IMR-90 (cell line): ENCODE results near the gene CST11. TPM values are rescaled to one million over a fixed set of nuclear protein-coding genes. Genes with fewer than 3 reads are reported as not detected.

ENCODE experiments used
- ATAC-seq: fragments of 200-7000 bp; cut with Tn5 transposase; 2 replicates; pipeline ENCODE4 v1.9.1; 2020; ENCODE audit warnings: low read depth, mild to moderate bottlenecking, moderate library complexity
- BruUV-seq: library from RNA; stranded (reverse); fragments of 400-500 nt; replicated peaks from 2 replicates; lab custom pipeline; 2021; lab: Mats Ljungman, UMichigan
- CTCF ChIA-PET: fragments of 300-600 bp; formaldehyde crosslinking; extraction: SDS; loops from one replicate; lab custom pipeline; 2021; ENCODE audit warnings: antibody characterized with exemption; lab: Yijun Ruan, JAX
- POLR2A ChIA-PET: fragments of 300-600 bp; sonication (Branson Sonifier 250); formaldehyde crosslinking; loops from one replicate; lab custom pipeline; 2022; ENCODE audit warnings: antibody characterized with exemption; ENCODE audit not compliant: unreplicated experiment; lab: Charles Lee
- DNase-seq: peaks from one replicate; pipeline ENCODE4 v3.0.0; 2013
- H2AFZ ChIP-seq: replicated peaks from 2 replicates; pipeline ENCODE3; 2013; ENCODE audit warnings: low read length, mild to moderate bottlenecking; ENCODE audit not compliant: poor library complexity
- H2AK5ac ChIP-seq: 2 replicates; pipeline ENCODE4 v1.6.1; 2013; ENCODE audit warnings: low read depth, low read length, inconsistent platforms
- H2AK9ac ChIP-seq: replicated peaks from 2 replicates; pipeline ENCODE3; 2013; ENCODE audit warnings: mild to moderate bottlenecking, low read depth, low read length, moderate library complexity; ENCODE audit not compliant: poor library complexity
- H2BK120ac ChIP-seq: 2 replicates; pipeline ENCODE4 v1.6.1; 2013; ENCODE audit warnings: low read depth, low read length, inconsistent platforms
- H2BK15ac ChIP-seq: 3 replicates; pipeline ENCODE4 v1.6.1; 2013; ENCODE audit warnings: low read depth, low read length, inconsistent platforms
- H2BK20ac ChIP-seq: 2 replicates; pipeline ENCODE4 v1.6.1; 2013; ENCODE audit warnings: low read depth, mild to moderate bottlenecking, inconsistent platforms, low read length, moderate library complexity
- H2BK5ac ChIP-seq: 2 replicates; pipeline ENCODE4 v1.6.1; 2013; ENCODE audit warnings: mild to moderate bottlenecking, low read depth, low read length, inconsistent platforms; ENCODE audit not compliant: poor library complexity, severe bottlenecking
- H3K14ac ChIP-seq: replicated peaks from 2 replicates; pipeline ENCODE4 v1.6.1; 2013; ENCODE audit warnings: low read depth, low read length, inconsistent platforms
- H3K18ac ChIP-seq: 2 replicates; pipeline ENCODE4 v1.6.1; 2013; ENCODE audit warnings: low read depth, low read length, control low read depth
- H3K23ac ChIP-seq: 2 replicates; pipeline ENCODE4 v1.6.1; 2013; ENCODE audit warnings: low read depth, low read length, inconsistent platforms
- H3K27ac ChIP-seq: 2 replicates; pipeline ENCODE4 v1.5.1; 2013; ENCODE audit warnings: mild to moderate bottlenecking, control low read depth, low read length; ENCODE audit not compliant: insufficient read depth
- H3K27me3 ChIP-seq: 2 replicates; pipeline ENCODE4 v1.6.1; 2013; ENCODE audit warnings: low read length; ENCODE audit not compliant: control insufficient read depth, insufficient read depth
- H3K36me3 ChIP-seq: 2 replicates; pipeline ENCODE4 v1.6.1; 2013; ENCODE audit warnings: low read length, mixed read lengths; ENCODE audit not compliant: control insufficient read depth, insufficient read depth
- H3K4ac ChIP-seq: 2 replicates; pipeline ENCODE4 v1.6.1; 2013; ENCODE audit warnings: low read depth, low read length, inconsistent platforms
- H3K4me1 ChIP-seq: 2 replicates; pipeline ENCODE4 v1.6.1; 2013; ENCODE audit warnings: low read length, mixed read lengths; ENCODE audit not compliant: control insufficient read depth, insufficient read depth
- H3K4me2 ChIP-seq: 2 replicates; pipeline ENCODE4 v1.6.1; 2013; ENCODE audit warnings: low read depth, mild to moderate bottlenecking, control low read depth, low read length, moderate library complexity
- H3K4me3 ChIP-seq: 2 replicates; pipeline ENCODE4 v1.5.1; 2013; ENCODE audit warnings: low read depth, mild to moderate bottlenecking, control low read depth, low read length, moderate library complexity; ENCODE audit not compliant: insufficient read depth
- H3K56ac ChIP-seq: 2 replicates; pipeline ENCODE4 v1.6.1; 2013; ENCODE audit warnings: low read length, inconsistent platforms; ENCODE audit not compliant: insufficient read depth; ENCODE audit errors: extremely low read depth
- H3K79me1 ChIP-seq, 2 experiments: 2 replicates each; pipeline ENCODE4 v1.6.1; 2013; ENCODE audit warnings: low read length in 2 of 2, inconsistent platforms in 1 of 2, low read depth in 1 of 2
- H3K9ac ChIP-seq: 2 replicates; pipeline ENCODE4 v1.6.1; 2013; ENCODE audit warnings: low read depth, low read length, control low read depth
- H3K9me1 ChIP-seq: 2 replicates; pipeline ENCODE4 v1.6.1; 2013; ENCODE audit warnings: low read length, inconsistent platforms; ENCODE audit not compliant: insufficient read depth
- H3K9me3 ChIP-seq: 2 replicates; pipeline ENCODE4 v1.6.1; 2013; ENCODE audit warnings: low read length; ENCODE audit not compliant: control insufficient read depth, insufficient read depth
- H4K20me1 ChIP-seq: 2 replicates; pipeline ENCODE4 v1.6.1; 2013; ENCODE audit warnings: low read length, inconsistent platforms; ENCODE audit not compliant: insufficient read depth
- H4K5ac ChIP-seq: 2 replicates; pipeline ENCODE4 v1.6.1; 2013; ENCODE audit warnings: mild to moderate bottlenecking, low read depth, low read length, control low read depth
- H4K8ac ChIP-seq, 2 experiments: 2 replicates each; pipeline ENCODE4 v1.6.1; 2013; ENCODE audit warnings: low read depth in 2 of 2, low read length in 2 of 2, control low read depth in 1 of 2, inconsistent platforms in 1 of 2
- H4K91ac ChIP-seq: 2 replicates; pipeline ENCODE4 v1.6.1; 2013; ENCODE audit warnings: low read depth, low read length, inconsistent platforms; ENCODE audit not compliant: insufficient read depth
- CHD1 ChIP-seq: IDR thresholded peaks from 2 replicates; pipeline ENCODE4 v1.6.1; 2012; ENCODE audit warnings: low read depth, low read length, improper control_type of control experiment
- ELK1 ChIP-seq: fragments of 150-350 bp; IDR thresholded peaks from 2 replicates; pipeline ENCODE4 v1.6.1; 2016; ENCODE audit warnings: low read depth, mild to moderate bottlenecking, low read length, moderate library complexity, borderline replicate concordance
- MAFK ChIP-seq: IDR thresholded peaks from 2 replicates; pipeline ENCODE4 v1.6.1; 2012; ENCODE audit warnings: low read depth, low read length, improper control_type of control experiment
- MAZ ChIP-seq: IDR thresholded peaks from 2 replicates; pipeline ENCODE4 v1.6.1; 2012; ENCODE audit warnings: low read depth, mild to moderate bottlenecking, low read length, improper control_type of control experiment, moderate library complexity, borderline replicate concordance
- MXI1 ChIP-seq: IDR thresholded peaks from 2 replicates; pipeline ENCODE4 v1.6.1; 2012; ENCODE audit warnings: low read depth, mild to moderate bottlenecking, low read length, moderate library complexity, borderline replicate concordance
- POLR2A ChIP-seq: IDR thresholded peaks from 2 replicates; pipeline ENCODE4 v1.6.1; 2012; ENCODE audit warnings: mild to moderate bottlenecking, low read depth, low read length
- RFX5 ChIP-seq: IDR thresholded peaks from 2 replicates; pipeline ENCODE4 v1.8.0; 2012; ENCODE audit warnings: low read depth, mild to moderate bottlenecking, low read length, moderate library complexity
- WGBS, 2 experiments: methylation state at CpG; one replicate each; pipeline versions ENCODE4 v1.1.5 to v1.1.7; 2013; ENCODE audit warnings: missing lambda C conversion rate in 2 of 2; ENCODE audit not compliant: insufficient read length in 1 of 2; ENCODE audit errors: extremely low coverage in 2 of 2; 5-methylcytosine and 5-hydroxymethylcytosine counted together
- dilution Hi-C: fragments of 300-500 bp; cut with HindIII; formaldehyde crosslinking; loops from one replicate; pipeline ENCODE4 v1.14.3; 2018; ENCODE audit warnings: low sequenced_read_pairs; ENCODE audit not compliant: unreplicated experiment
- in situ Hi-C: fragments of 300-500 bp; cut with MboI; formaldehyde crosslinking; loops from 3 replicates; pipeline ENCODE4 v1.14.3; 2019; ENCODE audit warnings: low sequenced_read_pairs, inconsistent platforms, mixed read lengths
- intact Hi-C: fragments of 100-400 bp; cut with micrococcal nuclease; formaldehyde crosslinking; loops from 2 replicates; pipeline ENCODE4 v1.10.0; 2022
- polyA plus RNA-seq, 3 experiments: library from polyadenylated mRNA; depleted of rRNA; stranded (reverse); fragments of >200 nt; gene quantifications; 2 replicates each; pipeline ENCODE4 v1.2.3, GENCODE V29; 2012; ENCODE audit warnings: low replicate concordance in 1 of 3
- total RNA-seq: library from RNA; depleted of rRNA; stranded (reverse); fragments of >200 nt; gene quantifications from 2 replicates; pipeline ENCODE4 v1.2.3, GENCODE V29; 2012

CST11 gene
- total and polyA plus RNA-seq, 2 of the 4 experiments (the other 2 are of a cell fraction) = not detected

GRCh38 chr20:23415959-23416583 is 36.6 kb downstream of the CST11 start:
- no peak for DNase-seq
- no peak overlapping the region for H2BK15ac ChIP-seq
- H2BK5ac ChIP-seq = no peak overlapping the region
- dilution Hi-C loops = no loop called here
- CTCF ChIA-PET = interaction anchor here (0.6 to 1.4 kb wide), 3 partner anchors 31 to 354 kb away, joined by 3 read pairs; partner anchors contain the start of gene NXT1
- WGBS, 2 experiments = no CpG with 5 or more reads among the region's 6 CpGs
- POLR2A ChIA-PET = no interaction called here
- H3K4me1 ChIP-seq = peaks cover 8% of the 10 kb centered on the region
- no peak overlapping the region for H3K56ac ChIP-seq
- no peaks in the 10 kb centered on the region for H3K27me3 ChIP-seq
- intact Hi-C loops = no loop called here
- no peak overlapping the region for H4K91ac ChIP-seq
- H3K79me1 ChIP-seq = peaks cover 3 to 40% of the 10 kb centered on the region in 2 experiments; a peak in 3 of 4 replicates
- H3K9me3 ChIP-seq = no peaks in the 10 kb centered on the region
- no peak overlapping the region for H2AFZ ChIP-seq
- no peak overlapping the region for H3K4me2 ChIP-seq
- no peak overlapping the region for H3K18ac ChIP-seq
- no peak overlapping the region for H3K4ac ChIP-seq
- no peak overlapping the region for H3K27ac ChIP-seq
- H2AK9ac ChIP-seq = no peak overlapping the region
- H4K5ac ChIP-seq = no peak overlapping the region
- H4K8ac ChIP-seq = no peak overlapping the region
- H3K36me3 ChIP-seq = no peaks in the 10 kb centered on the region
- H3K14ac ChIP-seq = no peak overlapping the region
- ATAC-seq = no peak
- H3K23ac ChIP-seq = no peak overlapping the region
- H3K9me1 ChIP-seq = 0 out of 2 replicates have a peak, but pooled peaks cover 4% of the 10 kb centered on the region
- TF ChIP-seq CHD1 = no peak
- TF ChIP-seq MXI1 = no peak
- no peak for TF ChIP-seq RFX5
- no peak for TF ChIP-seq MAZ
- TF ChIP-seq MAFK = no peak
- TF ChIP-seq ELK1 = no peak
- no peak for TF ChIP-seq POLR2A
- peaks cover 30% of the 10 kb centered on the region for H4K20me1 ChIP-seq
- no peak overlapping the region for H3K9ac ChIP-seq
- no TSS peak for BruUV-seq
- no peak overlapping the region for H2BK120ac ChIP-seq
- H2BK20ac ChIP-seq = no peak overlapping the region
- in situ Hi-C loops = no loop called here
- H3K4me3 ChIP-seq = no peak overlapping the region
- no peak overlapping the region for H2AK5ac ChIP-seq
